ENCODE data around the gene GPR160.
"Not testable (repeated sequence)": the region's sequence is repeated elsewhere in the genome, so short reads cannot be mapped to it uniquely, and the experiment has no call there.

Gene GPR160

GRCh38 chr3:170076715-170077238 is 39.0 kb downstream of the GPR160 start:
- no peak for DNase-seq

- DNase-seq = no peak
Observed at GRCh38 chr3:170077361-170077760, 39.6 kb downstream of the GPR160 start.

- DNase-seq = no peak
Observed at GRCh38 chr3:170078620-170079281, 41.0 kb downstream of the GPR160 start.

GRCh38 chr3:170079536-170080165 is 41.9 kb downstream of the GPR160 start:
- DNase-seq = no peak

GRCh38 chr3:170080605-170081004 is 42.8 kb downstream of the GPR160 start:
- no peak for DNase-seq

- DNase-seq = no peak
Observed at GRCh38 chr3:170081079-170081741, 43.4 kb downstream of the GPR160 start.

GRCh38 chr3:170083343-170083742 is 45.5 kb downstream of the GPR160 start:
- DNase-seq = no peak

GRCh38 chr3:170085396-170085795 is 47.6 kb downstream of the GPR160 start:
- no peak for DNase-seq

GRCh38 chr3:170089862-170090600 is 52.2 kb downstream of the GPR160 start:
- no peak for DNase-seq

- DNase-seq = no peak
Observed at GRCh38 chr3:170090601-170090981, 52.8 kb downstream of the GPR160 start.

GRCh38 chr3:170092907-170093306 is 55.1 kb downstream of the GPR160 start:
- DNase-seq = no peak

- DNase-seq = no peak
Observed at GRCh38 chr3:170095771-170096170, 58.0 kb downstream of the GPR160 start.

GRCh38 chr3:170096342-170096741 is 58.5 kb downstream of the GPR160 start:
- DNase-seq = no peak

GRCh38 chr3:170098753-170099152 is 61.0 kb downstream of the GPR160 start:
- no peak for DNase-seq

- no peak for DNase-seq
Observed at GRCh38 chr3:170100944-170101343, 63.1 kb downstream of the GPR160 start.

- no peak for DNase-seq
Observed at GRCh38 chr3:170102431-170102830, 64.6 kb downstream of the GPR160 start.

GRCh38 chr3:170107941-170108340 is 70.1 kb downstream of the GPR160 start:
- DNase-seq = no peak

- no peak for DNase-seq
Observed at GRCh38 chr3:170108955-170109354, 71.2 kb downstream of the GPR160 start.

- no peak for DNase-seq
Observed at GRCh38 chr3:170109579-170110293, 71.9 kb downstream of the GPR160 start.

GRCh38 chr3:170111147-170111771 is 73.5 kb downstream of the GPR160 start:
- DNase-seq = no peak

- not testable (repeated sequence) for DNase-seq
Observed at GRCh38 chr3:170114165-170114564, 76.4 kb downstream of the GPR160 start.

- DNase-seq = no peak
Observed at GRCh38 chr3:170117134-170117533, 79.3 kb downstream of the GPR160 start.
